NCI-H2171 treated with DMSO at 0.1 percent for 48 hours (cell line): ENCODE results near the gene RHOB.
"Not testable (repeated sequence)": the region's sequence is repeated elsewhere in the genome, so short reads cannot be mapped to it uniquely, and the experiment has no call there.

ENCODE experiments used
- DNase-seq: peaks from one replicate; lab custom pipeline; 2025; lab: John Stamatoyannopoulos, UW

RHOB gene

DNA sequence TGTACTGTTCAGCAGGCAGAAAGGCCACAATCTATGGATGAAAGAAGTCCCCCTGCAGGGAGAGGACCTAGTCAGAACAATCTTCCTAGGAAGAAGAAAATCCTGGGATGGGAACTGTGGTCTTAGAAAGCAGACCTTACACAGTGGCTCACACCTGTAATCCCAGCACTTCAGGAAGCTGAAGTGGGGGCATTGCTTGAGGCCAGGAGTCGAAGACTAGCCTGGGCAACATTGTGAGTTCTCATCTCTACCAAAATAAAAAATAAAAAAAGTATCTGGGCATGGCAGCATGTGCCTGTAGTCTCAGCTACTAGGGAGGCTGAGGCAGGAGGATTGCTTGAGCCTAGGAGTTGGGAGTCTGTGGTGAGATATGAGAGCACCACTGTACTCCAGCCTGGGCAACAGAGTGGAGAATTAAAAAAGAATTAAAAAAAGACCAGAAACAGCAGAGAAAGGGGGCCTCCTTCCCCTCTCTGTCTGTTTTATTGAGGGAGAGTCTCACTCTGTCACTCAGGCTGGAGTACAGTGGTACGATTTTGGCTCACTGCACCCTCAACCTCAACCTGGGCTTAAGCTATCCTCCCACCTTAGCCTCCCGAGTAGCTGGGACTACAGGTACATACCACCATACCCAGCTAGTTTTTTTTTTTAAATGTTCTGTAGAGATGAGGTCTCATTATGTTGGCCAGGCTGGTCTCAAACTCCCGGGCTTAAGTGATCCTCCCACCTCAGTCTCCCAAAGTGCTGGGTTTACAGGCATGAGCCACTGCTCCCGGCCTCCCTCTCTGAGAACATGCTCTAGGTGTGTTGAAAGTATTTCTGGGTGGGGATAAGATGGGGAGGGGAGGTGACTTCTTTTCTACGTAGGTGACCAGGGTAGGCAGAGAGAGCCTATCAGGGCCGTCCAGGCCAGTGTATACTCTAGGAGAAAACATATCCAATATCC, 7.4 kb downstream of the RHOB start:
- no peak for DNase-seq

DNA sequence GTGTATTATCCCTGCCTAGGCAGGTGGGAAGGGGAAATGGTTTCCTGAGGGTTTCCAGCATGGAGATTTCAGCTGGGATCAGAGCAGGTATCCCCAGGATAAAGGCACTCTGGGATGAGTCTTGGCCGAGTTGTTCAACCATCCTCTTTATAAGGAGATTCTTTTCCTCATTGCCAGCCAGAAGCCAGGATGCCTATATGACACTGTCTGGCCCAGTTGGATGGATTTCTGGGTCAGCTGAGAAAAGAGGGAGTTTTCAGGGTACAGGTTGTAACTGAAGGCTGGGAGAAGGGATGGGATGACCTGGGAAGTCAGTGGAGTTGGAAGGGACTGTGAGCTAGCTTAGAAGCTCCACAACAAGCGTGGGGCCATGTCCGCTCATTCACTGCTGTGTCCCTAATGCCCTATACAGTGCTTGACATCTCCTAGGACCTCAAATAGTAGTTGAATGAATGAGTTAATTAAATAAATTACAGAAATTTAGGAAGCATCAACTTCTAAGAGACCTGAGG, 8.3 kb downstream of the RHOB start:
- DNase-seq: no peak

DNA sequence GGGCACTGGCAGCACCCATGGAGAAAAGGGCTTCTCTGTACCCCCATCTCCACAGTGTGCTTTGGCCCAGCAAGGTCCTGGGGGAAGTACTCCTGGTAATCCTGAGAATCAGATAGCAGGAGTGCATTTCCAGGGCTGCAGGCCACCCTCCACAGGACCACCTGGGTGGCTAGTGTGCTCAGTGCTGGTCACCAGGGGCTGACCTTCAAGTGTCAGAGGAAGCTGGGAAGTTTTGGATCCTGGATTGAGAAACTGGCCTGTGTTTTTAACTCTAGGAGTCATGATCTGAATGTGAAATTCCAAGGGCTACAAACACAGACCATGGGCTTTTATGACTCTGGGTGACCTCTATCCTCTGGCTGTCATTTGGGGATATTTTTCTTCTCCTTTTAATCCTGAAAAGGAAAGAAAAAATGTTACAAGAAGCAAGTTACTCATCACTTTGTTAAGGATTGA, 9.3 kb downstream of the RHOB start:
- DNase-seq: no peak

- DNase-seq: no peak
These were observed 10.0 kb downstream of the RHOB start for GRCh38 chr2:20456636-20457426.

DNA sequence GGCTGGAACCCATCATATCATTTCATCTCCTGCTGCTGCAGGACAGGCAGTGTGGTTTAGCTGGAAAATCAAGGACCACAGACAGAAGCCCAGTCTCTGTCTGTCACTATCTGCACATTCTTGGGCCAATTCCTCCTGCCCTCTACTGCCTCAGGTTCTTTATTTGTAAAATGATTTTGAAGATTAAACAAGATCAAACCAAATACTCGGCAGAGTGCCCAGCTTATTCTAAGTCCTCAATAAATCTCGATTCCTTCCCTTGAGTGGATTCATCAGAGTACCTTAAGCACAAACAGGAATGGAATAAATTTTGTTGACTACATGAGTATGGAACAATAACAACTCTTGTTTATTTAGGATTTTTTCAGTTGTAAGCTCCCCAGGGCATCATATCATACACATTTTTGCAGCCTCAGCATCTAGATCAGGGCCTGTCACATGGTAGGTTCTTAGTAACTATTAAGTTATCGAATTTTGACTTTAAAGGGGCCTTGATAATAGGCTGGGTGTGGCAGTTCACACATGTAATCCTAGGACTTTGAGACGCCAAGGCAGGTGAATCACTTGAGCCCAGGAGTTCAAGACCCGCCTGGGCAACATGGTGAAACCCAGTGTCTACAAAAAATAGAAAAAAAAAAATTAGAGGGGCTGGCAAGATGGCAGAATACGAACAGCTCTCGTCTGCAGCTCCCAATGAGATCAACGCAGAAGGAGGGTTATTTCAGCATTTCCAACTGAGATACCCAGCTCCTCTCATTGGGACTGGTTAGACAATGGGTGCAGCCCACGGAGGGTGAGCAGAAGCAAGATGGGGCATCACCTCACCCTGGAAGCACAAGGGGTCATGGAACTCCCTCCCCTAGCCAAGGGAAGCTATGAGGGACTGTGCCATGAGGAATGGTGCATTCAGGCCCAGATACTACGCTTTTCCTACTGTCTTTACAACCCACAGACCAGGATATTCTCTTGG, 11.1 kb downstream of the RHOB start:
- DNase-seq: no peak

- not testable (repeated sequence) for DNase-seq
These were observed 12.0 kb downstream of the RHOB start for GRCh38 chr2:20458737-20459484.

GRCh38 chr2:20465716-20466394, 19.0 kb downstream of the RHOB start:
- no peak for DNase-seq

DNA sequence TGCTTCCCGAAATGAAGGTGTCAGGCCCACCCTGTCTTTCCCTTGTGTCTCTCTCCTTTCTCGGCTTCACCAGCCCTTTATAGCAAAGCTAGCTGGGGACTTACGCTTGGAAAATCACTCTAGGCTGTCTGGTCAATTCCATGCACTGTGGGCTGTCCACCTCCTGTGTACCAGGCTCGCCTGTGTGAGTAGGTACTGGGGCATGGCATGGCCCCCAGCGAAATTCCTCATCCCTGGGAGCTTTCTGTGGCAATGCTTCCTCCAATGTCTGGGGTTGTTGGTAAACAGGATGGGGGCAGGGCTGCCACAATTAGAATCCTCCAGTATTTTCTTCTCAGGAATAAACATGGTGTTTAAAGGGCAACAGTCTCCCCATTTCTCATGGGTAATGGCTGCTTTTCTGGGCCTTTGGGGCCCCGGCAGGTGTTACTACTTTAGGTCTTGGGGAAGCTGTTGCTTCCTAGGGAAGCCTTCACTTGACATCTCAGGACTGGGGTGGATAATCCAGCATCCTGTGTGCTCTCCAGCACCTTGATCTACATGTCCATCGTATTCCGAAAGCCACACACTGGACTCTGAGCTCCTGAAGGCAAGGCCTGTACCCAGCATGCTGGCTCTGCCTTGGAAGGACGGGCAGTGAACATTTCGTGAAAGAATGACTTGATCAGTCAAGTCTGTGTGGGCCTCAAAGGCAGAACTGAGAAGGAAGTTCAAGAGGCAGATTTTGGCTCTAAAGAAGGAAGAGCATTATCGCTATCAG, 21.1 kb downstream of the RHOB start:
- DNase-seq: no peak

GRCh38 chr2:20468549-20469500, 22.0 kb downstream of the RHOB start:
- DNase-seq: no peak

DNA sequence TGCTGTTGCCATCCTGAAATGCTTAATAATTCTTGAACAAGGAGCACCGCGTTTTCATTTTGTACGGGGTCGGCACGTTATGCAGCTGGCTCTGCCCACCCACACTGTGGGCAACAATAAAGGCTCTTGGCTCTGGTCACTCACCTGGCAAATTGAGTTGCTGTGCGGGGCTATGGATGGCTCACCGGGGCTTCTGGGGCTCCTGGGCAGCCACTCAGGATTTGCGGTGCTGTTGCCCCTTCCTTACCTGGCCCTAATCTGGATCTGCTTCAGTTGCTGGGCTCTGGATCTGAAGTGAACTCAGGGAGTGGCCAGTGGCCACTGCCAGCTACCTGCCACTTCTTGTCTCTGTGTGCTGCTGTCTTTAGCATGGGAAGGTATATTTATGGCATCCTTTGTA, 22.7 kb downstream of the RHOB start:
- DNase-seq: no peak

DNA sequence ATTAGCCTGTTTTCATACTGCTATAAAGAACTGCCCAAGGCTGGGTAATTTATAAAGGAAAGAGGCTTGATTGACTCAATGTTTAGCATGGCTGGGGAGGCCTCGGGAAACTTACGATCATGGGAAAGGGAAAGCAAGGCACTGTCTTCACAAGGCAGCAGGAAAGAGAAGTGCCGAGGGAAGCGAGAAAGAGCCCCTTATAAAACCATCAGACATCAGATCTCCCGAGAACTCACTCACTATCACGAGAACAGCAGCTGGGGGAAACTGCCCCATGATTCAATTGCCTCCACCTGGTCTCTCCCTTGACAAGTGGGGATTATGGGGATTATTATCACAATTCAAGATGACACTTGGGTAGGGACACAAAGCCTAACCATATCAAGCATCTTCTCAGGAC, 23.3 kb downstream of the RHOB start:
- no peak for DNase-seq

DNA sequence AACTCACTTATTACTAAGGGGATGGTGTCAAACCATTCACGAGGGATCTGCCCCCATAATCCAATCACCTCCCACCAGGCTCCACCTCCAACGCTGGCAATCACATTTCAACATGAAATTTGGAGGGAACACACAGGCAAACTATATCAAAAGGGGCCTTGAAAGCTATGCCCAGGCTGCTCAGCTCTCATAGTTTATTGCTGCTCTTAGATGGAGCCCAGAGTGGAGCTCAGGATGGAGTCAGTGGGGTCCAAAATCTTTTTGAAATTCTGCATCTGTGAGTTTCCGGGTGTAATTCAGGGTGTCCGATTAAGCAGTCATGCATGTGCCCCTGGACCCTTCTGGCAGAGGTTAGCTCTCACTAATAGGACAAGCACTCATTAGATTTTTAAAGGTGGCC, 24.3 kb downstream of the RHOB start:
- no peak for DNase-seq

GRCh38 chr2:20471902-20472559, 25.2 kb downstream of the RHOB start:
- DNase-seq: no peak

GRCh38 chr2:20472569-20472968, 25.7 kb downstream of the RHOB start:
- no peak for DNase-seq

DNA sequence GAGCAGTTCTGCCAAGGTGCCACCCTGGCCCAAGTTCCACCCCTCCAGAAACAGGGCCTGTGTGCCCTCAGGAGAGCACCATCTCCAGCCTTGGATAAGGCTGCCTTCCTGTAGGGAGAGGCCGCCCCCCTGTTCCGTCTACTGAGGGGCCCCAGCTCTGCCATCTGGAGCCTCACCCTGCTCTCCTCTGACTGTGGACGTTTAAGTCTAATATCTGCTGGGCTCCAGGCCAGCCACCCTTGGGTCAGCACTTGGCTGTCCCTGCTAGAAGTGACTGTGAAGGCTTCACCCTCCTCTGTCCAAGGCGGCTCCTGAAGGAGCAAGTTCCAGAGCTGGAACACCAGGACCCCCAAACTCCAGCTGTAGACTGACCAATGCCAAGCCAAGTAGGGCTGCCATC, 26.3 kb downstream of the RHOB start:
- DNase-seq: no peak

GRCh38 chr2:20474757-20475566, 28.1 kb downstream of the RHOB start:
- no peak for DNase-seq

- DNase-seq: no peak
These were observed 28.7 kb downstream of the RHOB start for GRCh38 chr2:20475567-20475952.
